Nephron progenitor cell (in vitro differentiated cells): ENCODE measurements around the gene DLK1.
A peak's percentile ranks its signal among the peaks of the same experiment; 100 is the strongest.

Experiments used
- DNase-seq: peaks from one replicate; pipeline ENCODE4 v3.0.0; 2021
- H3K27ac Mint-ChIP-seq: 2 replicates; pipeline ENCODE4 v1.8.0; 2021; ENCODE audit warnings: mild to moderate bottlenecking, moderate library complexity, mixed read lengths
- H3K27me3 Mint-ChIP-seq: 2 replicates; pipeline ENCODE4 v1.8.0; 2021; ENCODE audit warnings: mild to moderate bottlenecking, low read depth, mixed read lengths; ENCODE audit not compliant: poor library complexity
- H3K36me3 Mint-ChIP-seq: 2 replicates; pipeline ENCODE4 v1.8.0; 2021; ENCODE audit warnings: low read depth, mixed read lengths
- H3K4me1 Mint-ChIP-seq: 2 replicates; pipeline ENCODE4 v1.8.0; 2021; ENCODE audit warnings: mixed read lengths
- H3K4me3 Mint-ChIP-seq: 2 replicates; pipeline ENCODE4 v1.8.0; 2021; ENCODE audit warnings: mild to moderate bottlenecking, moderate library complexity, mixed read lengths
- H3K9me3 Mint-ChIP-seq: 2 replicates; pipeline ENCODE4 v1.8.0; 2021; ENCODE audit warnings: mild to moderate bottlenecking, moderate library complexity, mixed read lengths
- TF ChIP-seq, protein P1 (sequence below): fragments of 200-600 bp; sonication (generic); IDR thresholded peaks from 2 replicates; pipeline ENCODE4 v1.5.0; 2021; ENCODE audit warnings: antibody characterized with exemption

The DLK1 gene

DNA sequence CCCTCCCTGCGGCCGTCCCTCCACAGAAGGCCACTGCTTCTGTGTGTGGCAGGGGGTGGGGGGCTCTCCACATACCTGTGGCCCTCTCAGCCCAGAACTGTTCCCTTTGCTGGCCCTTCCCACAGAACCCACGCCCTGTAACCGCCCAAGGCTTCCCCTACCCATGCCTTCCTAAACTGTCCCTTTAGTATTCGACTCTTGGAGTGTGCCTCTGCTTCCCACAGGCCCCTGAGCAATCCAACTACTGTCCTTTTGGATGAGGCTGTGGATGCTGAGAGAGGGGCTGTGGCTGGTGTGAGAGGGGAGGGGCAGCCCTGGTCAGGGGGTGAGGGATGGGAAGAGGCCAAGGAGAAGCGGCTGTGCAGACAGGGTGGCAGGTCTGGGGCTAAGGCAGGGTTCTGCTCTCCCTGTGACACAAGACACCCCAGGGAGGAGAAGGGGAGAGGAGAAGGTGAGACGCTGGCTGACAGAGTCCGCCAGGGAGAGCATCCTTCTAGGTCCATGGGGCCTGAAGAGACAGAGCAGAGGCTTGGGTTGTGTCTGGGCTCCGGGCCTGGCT lies 46.0 kb downstream of the DLK1 start:
- peaks cover 24% of the 10 kb centered on the region for H3K9me3 Mint-ChIP-seq
- H3K27me3 Mint-ChIP-seq: peaks cover 25% of the 10 kb centered on the region
- H3K36me3 Mint-ChIP-seq: peaks cover 6% of the 10 kb centered on the region
- TF ChIP-seq, protein P1, sequence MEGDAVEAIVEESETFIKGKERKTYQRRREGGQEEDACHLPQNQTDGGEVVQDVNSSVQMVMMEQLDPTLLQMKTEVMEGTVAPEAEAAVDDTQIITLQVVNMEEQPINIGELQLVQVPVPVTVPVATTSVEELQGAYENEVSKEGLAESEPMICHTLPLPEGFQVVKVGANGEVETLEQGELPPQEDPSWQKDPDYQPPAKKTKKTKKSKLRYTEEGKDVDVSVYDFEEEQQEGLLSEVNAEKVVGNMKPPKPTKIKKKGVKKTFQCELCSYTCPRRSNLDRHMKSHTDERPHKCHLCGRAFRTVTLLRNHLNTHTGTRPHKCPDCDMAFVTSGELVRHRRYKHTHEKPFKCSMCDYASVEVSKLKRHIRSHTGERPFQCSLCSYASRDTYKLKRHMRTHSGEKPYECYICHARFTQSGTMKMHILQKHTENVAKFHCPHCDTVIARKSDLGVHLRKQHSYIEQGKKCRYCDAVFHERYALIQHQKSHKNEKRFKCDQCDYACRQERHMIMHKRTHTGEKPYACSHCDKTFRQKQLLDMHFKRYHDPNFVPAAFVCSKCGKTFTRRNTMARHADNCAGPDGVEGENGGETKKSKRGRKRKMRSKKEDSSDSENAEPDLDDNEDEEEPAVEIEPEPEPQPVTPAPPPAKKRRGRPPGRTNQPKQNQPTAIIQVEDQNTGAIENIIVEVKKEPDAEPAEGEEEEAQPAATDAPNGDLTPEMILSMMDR: no peak
- peaks cover 29% of the 10 kb centered on the region for H3K4me1 Mint-ChIP-seq
- no peak for DNase-seq
- H3K27ac Mint-ChIP-seq: no peak overlapping the region
- no peak overlapping the region for H3K4me3 Mint-ChIP-seq

DNA sequence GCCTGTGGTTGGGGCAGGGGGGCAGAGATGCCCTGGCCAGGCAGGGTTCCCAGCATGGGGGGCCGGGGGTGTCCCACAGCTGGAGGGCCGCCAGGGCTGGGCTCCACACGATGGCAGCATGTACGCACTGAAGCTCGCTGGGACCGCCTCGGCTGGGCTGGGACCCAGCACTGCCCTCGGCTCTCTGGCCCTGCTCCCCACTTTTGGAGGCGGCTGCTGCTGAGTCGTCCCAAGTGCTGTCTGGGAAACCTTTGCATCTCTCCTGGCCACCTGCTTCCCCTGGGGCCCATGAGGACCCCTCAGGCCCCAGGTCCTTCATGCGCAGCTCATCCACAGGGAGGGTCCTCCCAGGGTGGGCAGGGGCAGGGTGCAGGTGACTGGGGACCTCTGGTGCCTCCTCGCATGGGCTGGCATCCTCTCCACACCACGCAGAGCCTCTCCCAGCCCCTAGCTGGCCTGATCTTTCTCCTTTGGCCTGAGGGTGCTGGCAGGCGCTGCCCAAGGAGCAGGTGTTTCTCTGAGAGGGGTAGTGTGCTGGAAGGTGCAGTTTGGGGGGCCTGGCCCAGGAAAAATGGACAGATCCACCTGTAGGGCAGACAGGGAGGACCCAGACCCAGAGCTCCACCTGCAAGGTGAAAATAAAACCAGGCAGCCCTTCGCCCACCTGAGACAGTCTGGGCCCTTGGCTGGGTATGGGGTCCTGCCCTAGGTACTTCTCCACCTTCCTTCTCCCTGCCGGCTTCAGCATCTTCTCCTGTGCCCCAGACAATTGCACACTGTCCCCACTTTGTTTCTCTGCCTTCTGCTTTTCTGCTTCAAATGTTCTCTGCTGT lies 46.9 kb downstream of the DLK1 start:
- Mint-ChIP-seq H3K4me3 (no peak overlapping the region), H3K27me3 (peaks cover 20% of the 10 kb centered on the region), H3K36me3 (peaks cover 6% of the 10 kb centered on the region), H3K4me1 (peaks cover 37% of the 10 kb centered on the region), H3K9me3 (peaks cover 24% of the 10 kb centered on the region), H3K27ac (no peak overlapping the region)
- DNase-seq: no peak
- TF ChIP-seq, protein P1: no peak

DNA sequence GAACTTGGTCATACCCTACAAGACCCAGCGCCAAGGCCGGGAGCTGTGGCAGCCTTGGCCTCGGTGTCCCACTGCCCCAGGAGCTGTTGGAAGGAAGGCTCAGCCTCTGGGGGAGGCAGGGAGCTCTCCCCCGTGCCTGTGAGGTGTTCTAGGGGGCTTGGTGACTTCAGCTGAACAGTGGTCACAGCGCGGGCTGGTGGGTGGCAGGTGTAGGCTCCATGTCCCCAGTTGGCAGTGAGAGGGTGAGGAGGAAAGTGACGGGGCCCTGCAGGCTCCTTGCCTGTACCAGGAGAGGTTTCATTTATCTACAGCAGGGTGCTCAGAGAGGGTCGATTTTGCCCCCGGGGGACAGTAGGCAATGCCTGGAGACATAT lies 47.5 kb downstream of the DLK1 start:
- Mint-ChIP-seq H3K27me3 (peaks cover 21% of the 10 kb centered on the region), H3K9me3 (peaks cover 24% of the 10 kb centered on the region), H3K4me3 (no peak overlapping the region), H3K4me1 (peaks cover 38% of the 10 kb centered on the region), H3K36me3 (peaks cover 6% of the 10 kb centered on the region), H3K27ac (no peak overlapping the region)
- TF ChIP-seq, protein P1: no peak
- no peak for DNase-seq

DNA sequence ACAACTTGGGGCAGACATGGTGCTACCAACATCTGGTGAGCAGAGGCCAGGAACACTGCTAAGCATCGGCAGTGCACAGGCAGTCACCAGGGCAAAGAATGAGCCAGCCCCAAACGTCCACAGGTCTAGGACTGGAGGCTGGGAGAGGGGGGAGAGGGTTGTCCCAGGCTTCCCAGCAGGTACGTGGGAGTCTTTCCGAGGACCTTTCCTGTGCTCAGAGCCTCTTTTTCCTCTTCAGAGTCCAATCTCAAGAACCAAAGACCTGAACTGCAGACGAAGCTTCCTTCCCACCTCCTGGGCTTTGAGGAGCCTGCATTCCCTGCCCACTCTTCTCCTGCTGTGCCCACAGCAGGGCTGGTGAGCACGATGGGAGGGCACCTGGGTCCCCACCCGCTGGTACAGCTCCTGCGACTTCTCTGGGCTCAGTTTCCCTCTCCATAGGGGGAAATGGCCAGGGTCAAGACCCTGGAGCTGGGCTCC lies 48.7 kb downstream of the DLK1 start:
- Mint-ChIP-seq H3K4me1 (peaks cover 44% of the 10 kb centered on the region), H3K4me3 (no peak overlapping the region), H3K27ac (peak overlapping the region; percentile 30), H3K9me3 (peaks cover 14% of the 10 kb centered on the region), H3K27me3 (peaks cover 18% of the 10 kb centered on the region), H3K36me3 (peaks cover 5% of the 10 kb centered on the region)
- TF ChIP-seq, protein P1: no peak
- DNase-seq: no peak

DNA sequence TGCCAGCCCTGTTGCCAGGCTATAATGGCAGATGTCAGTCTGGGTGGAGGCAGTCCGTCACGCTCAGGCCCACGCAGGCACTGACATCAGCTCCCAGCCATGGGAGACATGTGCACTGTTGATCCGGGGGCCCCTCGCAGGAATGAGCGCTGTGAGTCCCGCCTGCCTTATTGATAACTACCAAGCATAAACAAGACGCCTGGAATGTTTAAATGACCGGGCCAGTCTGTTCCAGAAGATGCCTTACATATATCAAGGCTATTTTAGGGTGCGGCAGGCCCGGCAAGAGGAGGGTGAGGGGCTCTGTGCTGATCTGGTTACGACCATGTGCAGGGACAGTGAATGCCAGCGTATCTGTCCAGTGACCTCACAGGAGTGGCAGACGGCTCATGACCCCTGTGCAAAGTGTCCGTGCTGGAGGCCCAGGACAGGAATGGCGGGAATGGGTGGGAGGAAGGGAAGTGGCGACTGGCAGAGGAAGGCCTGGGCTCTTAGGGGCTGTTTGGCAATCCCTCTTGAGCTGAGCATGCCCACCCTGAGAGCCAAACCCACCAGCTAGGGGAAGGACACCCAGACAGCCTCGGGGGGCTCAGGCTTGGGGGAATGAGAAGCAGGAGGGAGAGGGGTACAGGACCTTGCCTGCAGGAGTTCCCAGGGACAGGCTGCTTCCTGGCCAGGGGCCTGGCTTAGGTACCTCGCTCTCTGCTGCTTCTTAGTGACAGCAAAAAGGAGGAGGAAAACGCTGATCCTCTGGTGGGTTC lies 49.3 kb downstream of the DLK1 start:
- DNase-seq: no peak
- peak overlapping the region; percentile 13 for H3K27ac Mint-ChIP-seq

More for the DNA sequence above, 49.3 kb downstream of the DLK1 start:
- Mint-ChIP-seq H3K4me3 (no peak overlapping the region), H3K36me3 (no peaks in the 10 kb centered on the region), H3K4me1 (peaks cover 45% of the 10 kb centered on the region), H3K9me3 (peaks cover 8% of the 10 kb centered on the region), H3K27me3 (peaks cover 19% of the 10 kb centered on the region)
- TF ChIP-seq, protein P1: no peak
